GM18867 (cell line): ENCODE results near the gene SLC25A21.
"Not testable (repeated sequence)": the region's sequence is repeated elsewhere in the genome, so short reads cannot be mapped to it uniquely, and the experiment has no call there.

Experiments
- ATAC-seq: cut with Tn5 transposase; IDR thresholded peaks from one replicate; pipeline ENCODE4 v1.9.1; 2021; ENCODE audit warnings: mild to moderate bottlenecking, moderate library complexity; ENCODE audit not compliant: unreplicated experiment

SLC25A21 gene

GRCh38 chr14:37091651-37092050, 80.8 kb downstream of the SLC25A21 start:
- no peak for ATAC-seq

DNA sequence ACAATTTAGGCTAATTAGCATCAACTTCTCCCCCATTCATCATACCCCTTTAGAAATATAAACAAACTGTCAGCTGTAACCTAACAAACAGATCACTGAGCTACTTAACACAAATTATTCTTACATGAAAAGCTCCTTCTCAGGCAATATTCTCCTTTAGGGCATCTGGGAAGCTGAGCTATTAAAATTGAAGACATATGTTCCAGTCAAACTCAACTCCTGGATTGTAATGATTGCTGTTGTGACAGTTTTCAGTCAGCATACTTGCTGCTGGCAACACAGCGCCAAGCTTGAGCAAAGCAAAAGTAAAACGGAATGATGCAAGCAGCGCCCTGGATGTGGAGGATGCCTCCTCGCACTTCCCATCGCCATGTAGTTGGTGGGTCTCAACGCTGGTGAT, 82.4 kb downstream of the SLC25A21 start:
- no peak for ATAC-seq

DNA sequence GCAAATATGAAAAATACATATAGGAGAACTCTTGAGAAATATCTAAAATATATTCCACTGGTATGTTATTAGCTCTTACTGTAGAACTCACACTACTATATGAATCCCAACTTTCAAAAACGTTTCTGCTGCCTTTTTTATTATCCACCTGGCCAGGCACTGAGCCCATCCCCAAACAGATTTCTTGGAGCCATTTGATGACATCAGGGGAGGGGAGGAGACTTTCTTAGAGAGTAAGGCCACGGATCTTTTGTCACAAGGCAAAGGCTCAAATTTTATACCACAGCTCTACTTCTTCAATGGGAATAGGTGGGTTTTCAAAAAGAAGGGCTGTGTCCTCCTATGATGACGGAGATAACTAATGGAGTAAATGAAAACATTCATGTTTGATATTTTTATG, 83.0 kb downstream of the SLC25A21 start:
- no peak for ATAC-seq

- ATAC-seq = no peak
Observed at GRCh38 chr14:37088356-37089215, 83.8 kb downstream of the SLC25A21 start.

DNA sequence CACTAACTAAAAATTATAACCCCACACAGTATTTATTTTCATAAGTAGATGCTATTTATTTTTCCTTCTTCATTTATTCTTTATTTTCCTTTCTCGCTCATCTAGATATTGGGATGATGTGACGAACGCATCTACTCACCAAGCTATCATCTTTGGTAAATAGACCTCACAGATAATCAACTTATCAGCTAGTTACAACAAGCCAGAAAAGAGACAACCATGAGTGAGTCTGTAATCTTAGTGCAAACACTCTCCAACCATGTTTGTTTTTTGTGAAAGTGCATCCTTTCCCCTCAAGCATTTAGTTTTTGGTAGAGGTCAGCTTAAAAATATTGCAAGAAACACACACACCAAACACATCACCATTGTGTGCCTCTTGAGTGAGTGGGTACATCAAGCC, 84.9 kb downstream of the SLC25A21 start:
- ATAC-seq = no peak

DNA sequence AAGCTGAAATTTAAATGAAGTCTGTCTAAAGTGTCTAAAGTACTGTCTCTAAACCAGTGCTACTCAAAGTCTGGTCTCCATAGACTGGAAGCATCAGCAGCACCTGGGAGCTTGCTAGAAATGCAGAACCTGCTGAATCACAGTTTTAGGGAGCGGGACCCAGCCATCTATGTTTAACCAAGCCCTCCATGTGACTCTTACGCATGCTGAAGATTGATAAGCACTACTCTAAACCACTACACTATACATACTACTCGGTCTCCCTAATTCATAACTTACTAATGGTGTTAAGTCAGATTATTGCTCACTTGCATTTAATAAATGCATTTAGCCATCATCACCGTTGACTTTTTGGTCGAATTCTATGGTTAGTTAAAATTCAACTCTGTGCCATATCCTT, 88.8 kb downstream of the SLC25A21 start:
- no peak for ATAC-seq

DNA sequence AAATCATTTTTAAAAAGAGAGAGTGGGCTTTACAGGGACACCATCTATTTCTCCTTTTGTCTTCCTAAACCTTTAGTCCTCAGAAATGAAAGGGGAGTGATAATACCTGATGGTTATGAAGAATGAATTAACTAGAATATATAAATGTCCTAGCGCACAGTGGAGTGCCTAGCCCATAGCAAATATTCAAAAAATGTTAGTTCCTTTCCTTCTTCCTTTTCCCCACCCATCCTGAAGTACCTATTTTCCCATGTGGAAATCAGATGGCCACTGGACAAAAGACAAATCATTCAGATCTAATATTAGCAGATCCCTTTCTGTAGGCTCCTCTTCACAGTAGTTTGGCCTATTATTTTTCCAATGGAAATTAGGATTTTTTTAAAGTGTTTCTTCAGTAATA, 90.0 kb downstream of the SLC25A21 start:
- ATAC-seq = no peak

DNA sequence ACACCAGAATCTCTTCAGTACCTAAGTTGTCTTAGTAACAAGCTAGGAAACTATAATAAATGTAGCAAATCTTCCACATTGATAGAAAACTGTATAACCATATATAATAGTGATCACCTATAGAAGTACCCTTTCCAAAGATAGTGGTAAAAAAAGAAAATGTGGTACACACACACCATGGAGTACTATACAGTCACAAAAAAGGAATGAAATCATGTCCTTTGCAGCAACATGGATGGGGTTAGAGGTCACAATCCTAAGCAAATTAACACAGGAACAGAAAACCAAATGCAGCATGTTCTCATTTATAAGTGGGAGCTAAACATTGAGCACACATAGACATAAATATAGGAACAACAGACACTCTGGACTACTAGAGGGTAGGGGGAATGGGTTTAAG, 90.5 kb downstream of the SLC25A21 start:
- no peak for ATAC-seq

- ATAC-seq = no peak
Observed at GRCh38 chr14:37081218-37081617, 91.2 kb downstream of the SLC25A21 start.

GRCh38 chr14:37078131-37078530, 94.3 kb downstream of the SLC25A21 start:
- no peak for ATAC-seq

DNA sequence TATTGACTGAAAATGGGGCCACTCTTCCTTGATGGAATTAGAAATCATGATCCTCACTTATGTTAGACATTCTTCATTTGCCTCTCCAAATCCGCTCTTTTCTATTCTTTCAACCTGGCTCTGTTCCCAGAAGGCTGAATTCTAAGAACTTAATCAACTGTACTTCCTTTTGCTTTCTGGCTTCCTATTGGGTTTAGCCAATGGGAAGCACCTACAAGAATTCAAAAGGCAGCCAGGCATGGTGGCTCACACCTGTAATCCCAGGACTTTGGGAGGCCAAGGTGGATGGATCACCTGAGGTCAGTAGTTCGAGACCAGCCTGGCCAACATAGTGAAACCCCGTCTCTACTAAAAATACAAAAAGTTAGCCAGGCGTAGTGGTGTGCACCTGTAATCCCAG, 98.1 kb downstream of the SLC25A21 start:
- ATAC-seq = not testable (repeated sequence)

GRCh38 chr14:37063467-37064240, 108.8 kb downstream of the SLC25A21 start:
- no peak for ATAC-seq

DNA sequence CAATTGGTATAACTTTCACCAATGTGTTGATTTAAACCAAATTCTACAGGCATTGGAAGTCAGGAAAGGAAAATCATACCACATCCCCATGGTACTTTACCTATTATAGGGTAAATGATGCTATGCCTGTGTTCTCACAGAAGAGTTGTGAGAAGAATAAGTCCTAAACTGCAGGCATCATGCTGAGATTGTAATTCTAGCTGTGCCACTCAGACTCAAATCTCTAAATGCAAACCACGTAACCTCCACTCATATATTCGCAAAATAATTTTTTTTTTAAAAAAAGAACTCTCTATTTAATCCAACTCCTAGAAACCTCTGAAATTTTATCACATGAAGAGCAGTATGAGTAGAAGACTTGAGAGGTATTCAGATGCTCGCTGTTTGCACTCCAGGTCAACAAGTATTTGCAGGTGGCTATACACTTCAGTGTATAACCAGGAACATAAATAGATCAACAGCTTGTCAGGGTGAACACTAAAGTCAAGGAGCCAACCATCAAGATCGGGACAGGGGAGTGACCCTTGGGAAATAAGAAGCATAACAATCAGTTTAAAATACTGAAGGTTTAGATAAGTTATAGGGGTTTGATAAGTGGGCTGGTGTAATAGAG, 110.1 kb downstream of the SLC25A21 start:
- no peak for ATAC-seq

DNA sequence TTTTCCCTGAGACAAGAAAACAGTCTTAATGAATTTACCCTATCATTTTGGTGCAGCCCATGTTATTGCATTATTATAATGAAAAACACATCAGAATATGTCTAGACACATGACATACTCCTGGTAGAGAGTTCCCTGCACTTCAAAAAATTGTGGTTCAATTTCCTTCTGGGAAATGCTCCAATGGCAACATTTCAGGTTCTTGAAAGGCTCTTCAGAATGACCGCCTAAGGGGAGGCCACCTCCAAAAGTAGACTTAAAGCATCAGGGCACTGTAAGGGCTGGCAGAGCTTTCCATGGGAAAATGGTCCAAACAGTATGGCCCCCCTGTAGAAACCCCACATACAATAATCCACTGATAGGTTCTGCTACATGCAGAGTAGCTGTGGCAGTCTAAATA, 110.7 kb downstream of the SLC25A21 start:
- no peak for ATAC-seq

DNA sequence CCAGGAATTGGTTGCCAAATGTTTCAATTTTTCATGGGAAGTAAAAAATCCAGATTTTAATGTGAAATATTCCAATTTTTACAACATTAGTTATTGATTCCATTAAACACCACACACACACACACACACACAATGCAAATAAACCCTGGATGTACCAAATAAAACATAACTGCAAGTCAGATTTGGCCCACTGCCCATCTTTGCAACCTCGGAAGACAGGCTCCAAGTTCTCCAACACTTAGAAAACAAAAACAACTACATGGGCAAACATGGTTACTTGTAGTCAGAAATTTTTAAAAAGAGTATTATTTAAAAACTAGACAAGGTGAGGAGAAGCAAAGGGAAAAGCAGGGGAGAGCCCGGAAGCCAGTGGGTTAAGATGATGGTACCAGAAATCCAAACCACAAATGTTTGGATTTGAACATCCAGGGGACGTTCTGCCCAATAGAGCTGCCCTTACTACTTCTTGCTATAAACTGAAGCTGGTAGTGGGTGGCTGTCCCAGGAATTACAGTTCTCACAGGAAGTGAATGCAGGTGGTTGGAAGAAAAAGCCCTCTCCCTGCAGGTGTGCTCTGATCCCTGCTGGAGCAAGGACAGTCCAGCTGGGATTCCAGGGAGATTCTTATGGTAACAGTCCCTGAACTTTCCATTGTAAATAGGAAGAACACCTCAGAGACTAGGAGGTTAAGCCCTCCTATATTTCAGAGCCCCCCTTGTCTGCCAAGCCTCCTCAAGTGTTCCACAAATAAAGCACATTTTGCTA, 111.7 kb downstream of the SLC25A21 start:
- no peak for ATAC-seq

- ATAC-seq = no peak
Observed at GRCh38 chr14:37057776-37058175, 114.6 kb downstream of the SLC25A21 start.

GRCh38 chr14:37056473-37056872, 115.9 kb downstream of the SLC25A21 start:
- ATAC-seq = no peak

GRCh38 chr14:37054869-37055268, 117.5 kb downstream of the SLC25A21 start:
- ATAC-seq = no peak

GRCh38 chr14:37054144-37054543, 118.3 kb downstream of the SLC25A21 start:
- no peak for ATAC-seq

DNA sequence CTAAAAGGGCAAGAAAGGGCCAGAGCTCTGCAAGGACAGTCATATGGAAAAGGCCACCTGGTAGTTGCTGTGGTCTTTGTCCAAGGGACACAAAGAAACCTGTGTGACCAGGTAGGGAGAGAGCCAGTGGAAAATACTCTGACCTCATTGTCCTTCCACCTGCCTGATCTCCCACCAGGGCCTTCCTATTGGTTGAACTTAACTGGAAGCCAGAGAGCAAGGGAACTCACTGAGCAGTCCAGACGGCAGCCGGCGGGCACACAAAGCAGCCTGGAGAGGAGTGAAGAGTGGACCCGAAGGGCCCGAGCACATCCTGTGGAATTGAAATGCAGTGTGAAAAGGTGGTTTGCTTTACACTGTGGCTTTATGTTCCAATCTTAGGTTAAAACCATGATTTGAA, 120.7 kb downstream of the SLC25A21 start:
- ATAC-seq = no peak

GRCh38 chr14:37051153-37051552, 121.3 kb downstream of the SLC25A21 start:
- no peak for ATAC-seq
